Kidney capillary endothelial cell (primary cell): Measurements from ENCODE around the gene SYS1.

Experiments
- DNase-seq: peaks from one replicate; pipeline ENCODE4 v3.0.0-alpha.2; 2018; ENCODE audit warnings: low spot score

The SYS1 gene

DNA sequence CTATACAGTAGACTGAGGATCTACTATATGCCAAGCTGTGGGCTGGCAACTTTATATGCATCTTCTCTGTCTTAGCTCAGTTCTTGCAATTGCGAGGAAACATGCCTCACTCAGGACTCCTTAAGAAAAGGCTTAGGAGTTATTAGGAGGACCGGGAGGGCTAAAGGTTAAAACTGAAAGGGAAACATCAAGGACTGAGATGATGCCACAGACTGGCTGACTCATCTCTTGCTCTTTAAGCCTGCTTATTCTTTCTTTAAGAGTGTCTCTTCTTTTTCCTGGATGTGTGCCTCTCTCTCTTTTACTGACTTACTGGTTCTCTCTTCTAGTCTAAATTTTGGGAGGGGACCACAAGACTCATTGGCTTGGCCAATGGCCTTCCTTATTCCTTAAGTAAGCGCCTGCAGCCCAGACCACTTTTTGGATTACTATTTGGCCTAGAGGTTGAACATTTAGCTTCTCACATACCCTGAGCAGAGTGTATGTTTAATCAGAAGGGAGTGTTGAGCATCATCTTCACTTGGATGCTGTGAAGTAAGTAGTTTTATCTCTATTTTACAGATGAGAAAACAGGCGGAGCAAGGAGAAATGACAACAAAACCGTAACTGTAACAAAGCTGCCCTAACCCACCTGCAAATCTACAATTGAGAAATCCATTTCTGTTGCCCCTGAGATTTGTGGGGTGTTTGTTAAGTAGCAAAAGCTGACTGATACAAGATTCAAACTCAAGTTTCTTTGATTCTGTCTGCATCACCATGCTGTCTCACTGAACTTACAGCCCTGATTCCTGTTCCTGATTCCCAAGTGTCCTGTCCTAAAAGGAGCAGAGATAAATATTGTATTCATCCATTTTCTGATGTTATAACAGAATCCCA lies 7.5 kb upstream of the SYS1 start:
- no peak for DNase-seq

DNA sequence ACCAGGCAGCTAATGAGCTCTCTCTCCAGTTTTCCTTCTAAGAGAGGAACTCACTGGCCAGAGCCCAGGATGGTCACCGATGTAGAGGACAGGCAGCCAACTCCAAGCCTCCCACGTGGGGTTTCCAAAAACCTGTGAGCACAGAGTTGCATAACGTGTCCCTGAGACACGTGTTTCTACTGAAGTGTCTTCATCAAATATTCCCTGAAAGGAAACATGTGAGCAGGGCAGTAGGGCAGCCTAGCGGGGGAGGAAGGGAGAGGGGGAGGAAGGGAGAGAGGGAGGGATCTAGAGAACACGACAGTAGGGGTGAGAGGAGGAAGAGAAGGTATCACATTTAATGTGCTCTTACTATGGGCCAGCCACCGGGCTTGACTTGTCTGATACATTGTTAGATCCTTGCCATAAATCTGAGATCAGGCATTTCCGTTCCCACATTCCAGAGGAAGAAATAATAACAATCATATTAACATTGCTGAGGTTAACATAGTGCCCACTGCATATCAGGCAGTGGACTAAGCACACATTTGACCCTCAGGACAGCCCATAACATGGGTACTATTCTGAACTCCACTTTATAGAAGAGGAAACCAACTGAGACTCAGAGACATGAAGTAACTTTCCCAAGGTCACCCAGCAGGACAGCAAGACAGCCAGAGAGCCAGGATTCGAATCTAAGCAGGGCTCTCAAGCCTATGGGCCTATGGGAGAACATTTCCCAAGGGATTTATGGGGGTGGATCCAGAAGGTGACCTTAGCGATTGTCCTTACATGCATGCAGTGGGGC lies 4.5 kb upstream of the SYS1 start:
- peak; percentile 62 for DNase-seq

DNA sequence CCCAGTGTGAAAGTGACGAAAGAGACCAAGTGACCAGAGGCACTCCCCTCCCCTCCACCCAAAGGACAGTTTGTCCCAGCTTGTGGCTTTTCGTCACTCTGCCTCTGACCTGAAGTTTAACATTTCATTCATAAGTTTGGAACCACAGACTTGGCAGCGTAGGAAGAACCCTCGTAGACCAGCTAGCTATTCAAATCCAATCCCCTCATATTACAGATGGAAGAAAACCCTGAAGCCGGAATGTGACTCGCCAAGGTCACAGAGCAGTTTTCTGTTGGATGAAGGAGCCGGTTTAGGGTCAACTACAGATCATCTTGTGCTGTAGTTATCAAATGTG lies 3.9 kb upstream of the SYS1 start:
- no peak for DNase-seq

DNA sequence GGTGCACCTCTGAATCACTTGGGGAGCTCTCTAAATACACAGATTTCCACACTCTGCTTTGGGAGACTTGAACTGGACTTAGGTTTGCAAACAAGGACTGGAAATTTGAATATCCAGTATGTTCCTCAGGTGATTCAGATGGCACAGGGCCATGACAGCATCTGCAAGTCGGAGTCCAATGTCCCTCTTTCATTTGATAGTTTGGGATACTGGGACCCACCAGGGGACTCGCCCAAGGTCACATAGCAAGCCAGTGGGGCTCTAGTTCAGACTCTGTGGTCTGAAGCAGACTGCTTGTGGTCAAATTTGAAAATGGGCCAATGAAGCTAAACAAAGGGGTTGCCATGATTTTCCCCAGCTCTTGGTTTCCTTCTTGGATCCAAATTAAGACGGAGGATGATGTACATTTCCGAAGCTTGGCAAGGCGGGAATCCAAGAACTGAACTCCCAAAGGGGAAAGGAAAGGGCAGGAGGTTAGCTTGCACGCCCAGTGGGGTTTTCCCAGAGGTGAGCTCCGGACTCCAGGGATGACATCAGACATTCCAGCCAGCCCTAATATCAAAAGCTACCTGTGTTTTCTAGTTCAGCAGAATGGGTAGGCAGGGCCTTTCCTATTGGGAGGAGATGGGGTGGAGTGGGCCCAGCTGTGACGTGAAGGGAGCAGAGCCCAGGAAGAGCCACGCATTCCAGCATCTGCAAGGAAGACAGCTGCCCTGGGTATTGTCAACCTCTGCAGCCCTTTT lies 3.4 kb upstream of the SYS1 start:
- DNase-seq = no peak

DNA sequence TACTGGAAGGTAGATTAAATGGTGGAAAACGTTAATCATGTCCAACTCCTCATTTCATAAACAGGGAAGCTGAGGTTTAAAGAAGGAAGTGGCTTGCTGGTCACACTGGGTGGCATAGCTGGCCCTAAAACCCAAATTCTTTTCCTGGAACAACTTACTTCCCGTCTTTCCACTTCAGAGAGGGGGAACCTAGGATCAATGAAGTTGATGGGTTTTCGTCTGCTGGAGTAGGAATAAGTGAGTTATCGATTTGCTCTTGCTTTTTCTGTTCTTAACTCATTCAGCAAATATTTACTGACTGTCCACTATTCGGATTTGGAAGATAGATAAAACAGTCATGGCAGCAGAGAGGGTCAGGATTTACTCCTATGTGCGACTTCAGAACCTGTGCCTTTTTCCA lies 1.2 kb upstream of the SYS1 start:
- no peak for DNase-seq

DNA sequence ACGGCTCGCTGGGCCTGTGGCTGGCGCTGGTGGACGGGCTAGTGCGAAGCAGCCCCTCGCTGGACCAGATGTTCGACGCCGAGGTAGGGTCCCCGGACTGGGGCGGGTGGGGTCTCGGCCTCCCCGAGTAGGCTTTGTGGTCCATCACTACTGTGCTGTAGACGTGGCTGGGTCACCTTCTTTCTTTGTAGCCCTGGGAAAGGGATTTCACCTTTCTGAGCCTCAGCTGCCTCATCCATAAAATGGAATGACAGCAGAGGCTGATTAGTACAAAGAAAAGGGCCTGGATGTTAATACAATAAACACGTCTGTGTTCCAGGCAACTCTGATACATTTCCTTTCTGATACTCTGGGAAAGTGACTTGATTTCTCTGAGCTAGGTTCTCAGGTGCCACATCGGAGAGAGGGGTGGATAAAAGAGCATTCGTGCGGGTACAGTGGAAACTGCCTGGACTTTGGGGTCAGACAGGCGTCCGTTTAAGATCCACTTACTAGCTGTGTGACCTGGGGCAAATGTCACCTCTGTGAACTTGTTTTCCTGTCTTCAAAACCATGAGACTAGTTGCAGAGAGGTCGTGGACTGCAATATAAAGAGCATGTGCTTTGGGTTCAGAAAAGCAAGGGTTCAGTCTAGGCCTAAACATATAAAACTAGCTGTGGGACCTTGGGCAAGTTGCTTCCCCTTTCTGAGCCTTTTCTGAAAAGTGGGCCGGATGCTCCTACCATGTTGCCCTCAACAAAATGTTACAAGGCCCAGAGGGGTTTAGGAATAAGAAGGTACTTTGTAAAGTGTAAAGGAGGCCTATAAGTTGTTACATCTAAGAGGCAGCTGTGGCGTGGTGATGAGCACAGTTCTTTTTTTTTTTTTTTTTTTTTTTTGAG lies 896 bp downstream of the SYS1 start:
- DNase-seq = no peak

DNA sequence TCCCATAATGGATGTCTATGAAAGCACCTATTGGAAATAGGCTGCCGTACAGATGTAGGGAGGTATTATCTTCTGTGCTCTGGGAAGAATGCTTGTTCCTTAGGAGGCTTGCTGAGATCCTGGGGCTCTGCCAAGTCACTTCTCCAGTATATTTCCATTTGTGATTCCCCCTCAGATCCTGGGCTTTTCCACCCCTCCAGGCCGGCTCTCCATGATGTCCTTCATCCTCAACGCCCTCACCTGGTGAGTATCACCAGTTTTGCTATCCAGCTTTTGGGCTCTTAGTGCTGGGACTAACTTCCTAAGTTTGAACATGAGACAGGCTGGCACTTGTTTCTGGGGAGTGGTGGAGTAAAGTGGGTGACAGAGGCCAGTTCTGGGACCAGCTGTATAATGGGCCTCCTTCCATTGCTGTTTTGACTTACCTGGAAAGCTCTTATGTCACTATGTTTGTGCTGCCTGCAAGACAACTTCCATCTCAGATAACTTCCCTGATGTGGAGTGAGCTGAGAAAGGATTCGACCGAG lies 2.6 kb downstream of the SYS1 start:
- no peak for DNase-seq

DNA sequence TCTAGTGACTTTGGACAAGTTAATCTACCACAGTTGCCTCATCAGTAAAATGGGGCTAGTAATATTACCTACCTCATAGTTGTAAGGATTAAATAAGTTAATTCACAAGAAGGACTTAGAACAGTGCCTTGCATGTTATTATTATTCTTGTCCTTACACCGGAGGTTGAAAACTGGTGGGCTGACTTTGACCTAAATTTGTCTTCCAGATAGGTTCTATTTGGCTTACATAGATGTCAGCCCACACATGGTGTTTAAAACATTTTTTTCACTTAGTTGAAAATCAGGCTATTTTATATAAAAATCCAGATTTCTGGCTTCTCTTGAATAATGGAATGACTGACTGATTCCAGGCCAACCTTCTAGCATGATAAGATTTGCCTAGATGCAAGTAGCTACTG lies 3.2 kb downstream of the SYS1 start:
- DNase-seq = no peak

DNA sequence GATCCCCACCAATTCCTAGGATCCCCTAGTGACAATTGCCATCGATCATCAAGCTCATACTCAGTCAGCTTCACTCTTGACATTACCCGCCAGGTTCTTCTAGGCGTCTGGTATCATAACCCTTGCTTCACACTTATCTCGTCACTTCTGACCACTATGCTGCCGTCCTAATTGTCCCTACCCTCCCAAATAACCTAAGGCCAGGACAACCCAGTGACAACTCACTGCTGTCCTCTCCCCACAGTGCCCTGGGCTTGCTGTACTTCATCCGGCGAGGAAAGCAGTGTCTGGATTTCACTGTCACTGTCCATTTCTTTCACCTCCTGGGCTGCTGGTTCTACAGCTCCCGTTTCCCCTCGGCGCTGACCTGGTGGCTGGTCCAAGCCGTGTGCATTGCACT lies 3.7 kb downstream of the SYS1 start:
- DNase-seq = no peak

DNA sequence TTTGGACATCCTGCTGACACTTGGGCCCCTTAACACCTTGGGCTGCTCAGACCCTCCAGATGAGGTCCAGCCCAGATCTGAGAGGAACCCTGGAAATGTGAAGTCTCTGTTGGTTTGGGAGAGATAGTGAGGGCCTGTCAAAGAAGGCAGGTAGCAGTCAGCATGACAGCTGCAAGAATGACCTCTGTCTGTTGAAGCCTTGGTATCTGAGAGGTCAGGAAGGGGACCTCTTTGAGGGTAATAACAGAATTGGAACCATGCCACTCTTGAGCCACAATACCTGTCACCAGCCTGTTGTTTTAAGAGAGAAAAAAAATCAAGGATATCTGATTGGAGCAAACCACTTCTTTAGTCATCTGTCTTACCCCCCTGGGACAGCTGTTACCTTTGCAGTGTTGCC lies 4.2 kb downstream of the SYS1 start:
- DNase-seq = no peak

DNA sequence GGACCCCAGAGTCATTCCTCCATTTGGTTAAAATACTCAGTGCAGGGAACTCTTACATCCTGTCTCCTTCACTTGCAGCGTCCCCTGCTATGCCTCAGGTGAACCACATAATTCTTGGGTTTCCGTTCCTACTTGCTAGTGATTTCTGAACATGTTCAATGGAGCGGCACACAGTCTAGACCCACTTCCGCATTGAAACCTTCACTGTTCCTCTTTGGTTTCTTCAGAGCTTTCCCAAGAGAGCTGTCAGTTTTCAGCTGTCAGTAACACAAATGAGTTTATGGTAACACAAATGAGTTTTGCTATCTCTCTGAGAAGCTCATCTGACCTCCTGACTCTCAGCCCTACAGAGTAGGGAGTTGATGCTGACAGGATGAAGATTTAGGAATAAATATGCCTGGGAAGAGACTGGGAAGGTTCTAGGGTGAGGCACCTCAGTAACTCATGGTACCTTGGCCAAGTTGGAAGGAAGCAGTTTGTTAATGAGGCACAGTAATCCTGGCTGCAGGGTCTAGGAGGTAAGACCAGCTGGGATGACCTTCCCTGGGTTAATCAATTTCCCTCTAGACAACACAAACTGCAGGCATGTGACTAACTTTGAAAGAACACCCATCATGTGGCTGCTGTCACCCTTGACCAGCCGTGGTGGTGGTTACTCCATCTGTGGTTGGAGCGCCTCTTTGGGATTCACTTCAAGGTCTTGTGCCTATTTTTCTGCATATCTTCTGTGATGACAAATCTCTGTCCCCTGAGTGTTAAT lies 5.4 kb downstream of the SYS1 start:
- DNase-seq = no peak

DNA sequence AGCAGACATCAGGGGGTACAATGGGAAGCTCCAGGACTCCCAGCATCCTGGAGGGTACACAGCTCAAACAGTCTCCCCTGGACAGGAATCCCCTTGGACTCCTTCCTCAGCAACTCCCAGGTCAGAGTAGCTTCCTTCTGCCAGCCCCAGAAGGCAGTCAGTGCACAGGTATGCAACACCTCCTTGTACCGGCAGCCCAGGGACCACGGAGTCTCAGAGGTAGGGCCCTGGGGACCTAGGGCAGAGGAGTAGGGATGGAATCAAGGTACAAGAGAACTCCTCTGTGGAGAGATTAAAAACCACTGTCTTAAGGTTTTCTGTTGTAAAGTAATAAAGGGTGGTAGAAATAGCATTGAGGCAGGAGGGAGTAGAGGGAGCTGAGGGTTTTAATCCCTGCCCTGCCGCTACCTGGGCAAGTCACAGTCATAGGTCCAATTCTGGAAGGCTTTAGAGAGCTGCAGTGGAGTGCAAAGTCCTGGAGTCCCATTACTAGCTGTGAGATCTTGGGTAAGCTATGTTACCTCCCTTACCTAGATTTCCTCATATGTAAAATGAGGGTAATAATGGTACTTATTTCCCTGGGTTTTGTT lies 7.7 kb downstream of the SYS1 start:
- DNase-seq = no peak

DNA sequence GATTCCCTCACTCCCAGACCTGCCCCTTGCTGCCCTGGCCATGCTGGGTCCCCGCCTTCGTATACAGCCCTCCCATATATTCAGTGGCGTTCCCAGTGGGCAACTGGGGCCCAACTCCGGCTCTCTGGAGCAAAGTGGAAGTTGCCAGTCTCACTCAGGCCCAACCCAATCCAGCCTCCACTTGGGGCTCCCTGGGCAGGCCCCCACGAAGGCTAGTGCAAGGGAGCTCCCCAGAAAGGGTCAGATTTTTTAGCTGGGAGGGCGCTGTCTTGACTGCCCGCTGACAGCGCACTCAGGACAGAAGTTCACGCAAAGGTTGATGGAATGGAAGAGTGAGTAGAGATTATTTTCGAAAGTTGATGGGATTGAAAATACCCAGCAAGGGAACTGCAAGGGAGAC lies 9.3 kb downstream of the SYS1 start:
- no peak for DNase-seq

DNA sequence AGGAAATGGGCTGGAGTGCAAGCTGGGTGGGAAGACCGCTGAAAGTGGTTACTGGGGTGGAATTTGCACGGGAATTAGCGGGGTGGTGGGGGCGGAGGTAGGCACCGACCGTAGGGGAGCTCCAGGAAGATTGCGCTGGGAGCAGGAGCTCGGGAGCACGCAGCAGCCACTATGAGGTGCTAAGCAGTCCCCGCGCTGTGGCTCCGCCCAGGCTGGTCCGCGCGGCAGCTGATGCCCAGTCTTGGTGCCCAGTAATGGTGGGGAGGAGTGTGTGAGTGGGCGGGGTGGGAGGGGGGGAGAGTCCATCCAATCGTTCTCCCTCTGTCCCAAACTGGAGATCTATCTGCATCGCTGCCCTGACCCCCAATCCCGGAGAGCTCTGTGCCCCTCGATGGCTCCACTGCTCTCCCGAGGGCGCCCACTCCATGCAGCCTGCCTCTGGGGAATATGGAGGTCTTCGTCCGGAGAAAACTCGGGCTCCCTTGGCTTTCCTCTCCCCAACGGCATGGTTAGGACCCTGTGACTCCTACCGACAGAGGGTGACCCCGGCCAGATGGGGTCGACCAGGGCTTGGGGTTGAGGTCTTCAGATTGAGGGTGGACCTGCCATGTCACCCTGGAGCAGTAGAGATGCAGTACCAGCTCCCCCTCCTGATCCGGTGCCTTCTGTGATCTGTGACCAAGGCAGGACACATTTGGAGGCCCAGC lies 9.8 kb downstream of the SYS1 start:
- no peak for DNase-seq

DNA sequence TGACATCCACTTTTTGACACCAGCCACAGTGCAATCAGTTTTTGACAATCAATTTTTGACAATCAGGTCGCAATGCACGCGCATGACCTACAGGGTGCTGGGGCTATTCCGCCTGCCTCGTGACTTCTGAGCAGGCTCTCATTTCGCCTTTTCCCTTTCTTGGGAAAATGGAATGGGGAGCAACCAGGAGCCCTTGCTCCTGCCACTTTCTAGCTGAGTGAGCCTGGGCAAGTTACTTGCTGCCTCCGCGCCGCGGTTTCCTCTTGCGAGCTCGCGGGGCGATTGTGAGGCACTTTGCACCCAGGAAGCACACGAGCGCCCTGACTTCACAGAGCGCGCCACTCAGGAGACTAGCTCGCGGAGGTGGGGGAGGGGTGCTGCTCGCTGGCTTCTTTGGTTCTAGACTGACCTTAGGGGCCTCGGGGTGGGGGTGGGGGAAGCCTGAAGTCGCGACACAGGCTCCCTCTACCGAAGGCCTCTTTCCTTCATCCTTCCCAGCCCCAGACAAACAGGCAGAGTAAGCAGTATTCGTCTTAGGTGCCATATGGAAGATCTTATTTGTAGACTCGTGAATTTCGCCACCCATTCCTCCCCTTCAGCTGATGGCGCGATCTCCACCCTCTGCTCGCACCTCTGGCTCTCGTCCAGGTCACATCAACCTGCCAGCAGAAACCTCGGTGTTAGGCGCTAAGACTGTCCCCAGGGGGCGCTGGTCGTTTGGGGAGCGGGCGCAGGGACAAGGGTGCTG lies 10.6 kb downstream of the SYS1 start:
- DNase-seq = peak; percentile 60

DNA sequence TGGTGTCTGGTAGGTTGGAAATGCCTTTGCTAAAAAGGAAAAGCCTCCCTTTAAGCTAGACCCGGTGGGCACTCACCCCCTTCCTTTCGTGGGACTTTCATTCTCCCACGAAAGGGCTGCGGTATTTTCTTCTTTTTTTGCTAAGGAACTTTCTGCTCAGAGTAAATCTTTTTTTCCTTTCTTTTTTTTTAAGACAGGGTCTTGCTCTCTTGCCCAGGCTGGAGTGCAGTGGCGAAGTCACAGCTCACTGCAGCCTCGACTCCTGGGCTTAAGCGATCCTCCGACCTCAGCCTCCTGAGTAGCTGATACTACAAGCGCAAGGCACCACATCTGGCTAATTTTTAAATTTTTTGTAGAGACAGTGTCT lies 11.1 kb downstream of the SYS1 start:
- DNase-seq = no peak

DNA sequence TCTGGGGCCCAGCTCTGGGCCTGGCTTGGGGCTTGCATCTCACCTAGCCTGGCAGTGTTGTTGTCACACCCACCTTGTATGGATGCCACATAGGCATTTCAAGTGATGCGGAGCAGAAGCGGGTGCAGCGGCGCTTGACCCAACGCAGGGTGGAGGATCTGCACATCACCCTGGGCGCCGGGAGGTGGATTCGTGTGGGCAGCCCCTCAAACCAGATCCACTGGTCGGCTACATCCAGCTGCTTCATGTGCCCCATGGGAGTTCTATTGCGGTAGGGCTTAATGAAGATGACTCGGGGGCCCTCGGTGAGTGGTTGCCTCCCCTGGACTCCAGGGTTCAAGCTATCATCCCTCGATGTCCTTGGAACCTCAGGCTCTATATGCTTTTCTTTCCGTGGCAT lies 12.0 kb downstream of the SYS1 start:
- DNase-seq = no peak

DNA sequence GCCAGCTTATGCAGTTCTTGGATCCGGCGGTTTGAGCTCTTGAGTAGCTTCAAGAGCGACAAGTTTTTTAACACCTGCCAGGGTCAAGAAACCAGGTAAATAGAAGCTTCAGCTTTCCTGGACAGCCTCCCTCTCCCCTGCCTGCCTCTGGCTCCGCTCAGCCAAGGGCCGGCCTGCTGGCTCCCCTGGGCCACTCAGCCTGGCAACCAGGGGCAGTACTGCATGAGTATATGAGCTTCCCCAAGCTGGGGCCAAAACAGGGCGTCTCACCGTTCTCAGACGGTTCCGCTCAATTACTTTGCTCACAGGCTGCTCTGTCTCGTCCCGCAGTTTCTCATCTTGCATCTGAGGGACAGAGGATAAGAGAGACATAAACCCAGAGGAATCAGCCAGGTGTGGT lies 14.3 kb downstream of the SYS1 start:
- DNase-seq = no peak

DNA sequence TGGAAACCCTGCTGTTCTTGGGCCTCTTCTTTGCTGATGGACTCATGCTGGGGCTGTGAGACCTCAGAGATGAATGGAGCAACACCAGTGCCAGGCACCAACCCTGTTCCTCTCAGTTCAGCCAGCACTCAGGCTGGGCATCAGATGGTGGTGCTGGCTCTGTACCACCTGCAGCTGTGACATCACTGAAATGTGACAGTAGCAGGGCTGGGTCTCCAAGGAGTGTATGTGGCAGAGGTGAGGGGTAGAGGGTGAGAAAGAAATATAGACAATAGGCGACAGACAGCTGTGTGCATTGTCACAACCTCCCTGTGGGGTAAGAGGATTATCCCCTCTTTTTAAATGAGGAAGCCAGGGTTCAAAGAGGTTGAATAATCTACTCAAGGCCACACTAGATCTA lies 15.2 kb downstream of the SYS1 start, which contains the start of gene TP53TG5:
Gene TP53TG5, minus strand, starts transcription at position 135 of the 400 bp plus-strand sequence. Its CDS starts 89 bp downstream, at position 46.
- DNase-seq = no peak
